Measurements from ENCODE around the gene FBXL19. TPM values are rescaled to one million over a fixed set of nuclear protein-coding genes. Genes with fewer than 3 reads are reported as not detected.
A peak's percentile ranks its signal among the peaks of the same experiment; 100 is the strongest.

The FBXL19 gene
- total RNA-seq, 1 donor from 2014 or later = 76.8 TPM

- Mint-ChIP-seq H3K4me1 (ENCODE audit: low read depth, unreplicated experiment) (peaks cover 10% of the 10 kb centered on the region), H3K4me3 (ENCODE audit: unreplicated experiment) (peak overlapping the region; percentile 72), H3K36me3 (ENCODE audit: unreplicated experiment) (no peaks in the 10 kb centered on the region), H3K27ac (ENCODE audit: unreplicated experiment) (peak overlapping the region; percentile 56), H3K9me3 (ENCODE audit: unreplicated experiment) (peaks cover 15% of the 10 kb centered on the region), H3K27me3 (ENCODE audit: unreplicated experiment) (peaks cover 21% of the 10 kb centered on the region)
- TF ChIP-seq CTCF (IDR thresholded peaks at IDR 0.05; ENCODE audit: partially characterized antibody, unreplicated experiment) = no peak
- DNase-seq = no peak
Measured at GRCh38 chr16:30925995-30926811, 2.8 kb downstream of the FBXL19 start.

GRCh38 chr16:30926937-30927788, 3.8 kb downstream of the FBXL19 start:
- TF ChIP-seq CTCF (IDR thresholded peaks at IDR 0.05; ENCODE audit: partially characterized antibody, unreplicated experiment) = no peak
- Mint-ChIP-seq H3K36me3 (ENCODE audit: unreplicated experiment) (no peaks in the 10 kb centered on the region), H3K9me3 (ENCODE audit: unreplicated experiment) (peaks cover 14% of the 10 kb centered on the region), H3K27ac (ENCODE audit: unreplicated experiment) (no peak overlapping the region), H3K4me3 (ENCODE audit: unreplicated experiment) (peak overlapping the region; percentile 52), H3K27me3 (ENCODE audit: unreplicated experiment) (peaks cover 16% of the 10 kb centered on the region), H3K4me1 (ENCODE audit: low read depth, unreplicated experiment) (peaks cover 10% of the 10 kb centered on the region)
- DNase-seq = no peak

GRCh38 chr16:30927789-30928378, 4.5 kb downstream of the FBXL19 start:
- H3K27me3 Mint-ChIP-seq (ENCODE audit: unreplicated experiment) = peaks cover 13% of the 10 kb centered on the region
- TF ChIP-seq CTCF (IDR thresholded peaks at IDR 0.05; ENCODE audit: partially characterized antibody, unreplicated experiment) = no peak
- peak; percentile 70 for DNase-seq
- peaks cover 11% of the 10 kb centered on the region for H3K9me3 Mint-ChIP-seq (ENCODE audit: unreplicated experiment)
- H3K27ac Mint-ChIP-seq (ENCODE audit: unreplicated experiment) = peak overlapping the region; percentile 28
- peaks cover 10% of the 10 kb centered on the region for H3K4me1 Mint-ChIP-seq (ENCODE audit: low read depth, unreplicated experiment)
- peak overlapping the region; percentile 38 for H3K4me3 Mint-ChIP-seq (ENCODE audit: unreplicated experiment)
- no peaks in the 10 kb centered on the region for H3K36me3 Mint-ChIP-seq (ENCODE audit: unreplicated experiment)

- H3K4me1 Mint-ChIP-seq (ENCODE audit: low read depth, unreplicated experiment) = peaks cover 10% of the 10 kb centered on the region
- H3K4me3 Mint-ChIP-seq (ENCODE audit: unreplicated experiment) = no peak overlapping the region
- H3K27ac Mint-ChIP-seq (ENCODE audit: unreplicated experiment) = no peak overlapping the region
Measured at GRCh38 chr16:30928390-30928789, 5.0 kb downstream of the FBXL19 start.

More at GRCh38 chr16:30928390-30928789, 5.0 kb downstream of the FBXL19 start:
- Mint-ChIP-seq H3K27me3 (ENCODE audit: unreplicated experiment) (peaks cover 10% of the 10 kb centered on the region), H3K9me3 (ENCODE audit: unreplicated experiment) (peaks cover 9% of the 10 kb centered on the region), H3K36me3 (ENCODE audit: unreplicated experiment) (no peaks in the 10 kb centered on the region)
- no peak for DNase-seq
- TF ChIP-seq CTCF (IDR thresholded peaks at IDR 0.05; ENCODE audit: partially characterized antibody, unreplicated experiment) = no peak
